Mucosa of descending colon (tissue), 3 donors: ENCODE measurements around the gene PRSS57. TPM values are rescaled to one million over a fixed set of nuclear protein-coding genes. Genes with fewer than 3 reads are reported as not detected.
"Not testable (repeated sequence)": the region's sequence is repeated elsewhere in the genome, so short reads cannot be mapped to it uniquely, and the experiment has no call there.

Experiments
- ATAC-seq: fragments of 200-7000 bp; cut with Tn5 transposase; one replicate; pipeline ENCODE4 v1.9.1; 2020; ENCODE audit warnings: mild to moderate bottlenecking, moderate library complexity
- DNase-seq, 3 donors: peaks; one replicate each; pipeline ENCODE4 v3.0.0-alpha.2; 2020
- H3K36me3 ChIP-seq: fragments of 200-600 bp; one replicate; pipeline ENCODE4 v1.8.0; 2021; ENCODE audit warnings: low read depth, mild to moderate bottlenecking
- H3K4me1 ChIP-seq: fragments of 200-600 bp; one replicate; pipeline ENCODE4 v1.8.0; 2021; ENCODE audit warnings: low read depth, mild to moderate bottlenecking
- H3K4me3 ChIP-seq: fragments of 200-600 bp; one replicate; pipeline ENCODE4 v1.8.0; 2021; ENCODE audit warnings: mild to moderate bottlenecking
- H3K9me3 ChIP-seq: fragments of 200-600 bp; one replicate; pipeline ENCODE4 v1.8.0; 2021; ENCODE audit warnings: mild to moderate bottlenecking
- intact Hi-C, 2 donors: fragments of 100-400 bp; cut with DNase I in 1 of 2; cut with micrococcal nuclease in 1 of 2; formaldehyde crosslinking; loops; one replicate each; pipeline versions ENCODE4 v1.11.0 to v1.11.1; 2022; cut with DNase I, micrococcal nuclease
- long read RNA-seq, 2 donors: library from polyadenylated mRNA; unstranded; transcript quantifications; one replicate each; pipeline ENCODE4 v2.0.0, GENCODE V29; 2019 to 2021
- total RNA-seq, 3 donors: library from RNA; stranded (reverse); fragmentation: NEBNext Ultra II Directional in 2 of 3; extraction: Animal tissue kit (Norgen Biotek cat#: 25700) in 2 of 3; gene quantifications; one replicate each; pipeline versions ENCODE4 v1.2.1 to v1.2.4, GENCODE V29; 2021 to 2023
- TF ChIP-seq, protein P1 (sequence below): fragments of 200-600 bp; IDR thresholded peaks from one replicate; pipeline ENCODE4 v1.8.0; 2022; ENCODE audit warnings: antibody characterized with exemption, mild to moderate bottlenecking
- donor health status: DM: no; HTN: no; CAD: no; lungs with moderate emphysema.
- donor health status: DM: no; HTN: no; CAD: no.
- donor health status: DM: no; HTN: yes; CAD: no.

The PRSS57 gene
- total RNA-seq, result not detected
- long read RNA-seq, donor 1, result 0 reads
- long read RNA-seq, donor 2, result 0 reads

DNA sequence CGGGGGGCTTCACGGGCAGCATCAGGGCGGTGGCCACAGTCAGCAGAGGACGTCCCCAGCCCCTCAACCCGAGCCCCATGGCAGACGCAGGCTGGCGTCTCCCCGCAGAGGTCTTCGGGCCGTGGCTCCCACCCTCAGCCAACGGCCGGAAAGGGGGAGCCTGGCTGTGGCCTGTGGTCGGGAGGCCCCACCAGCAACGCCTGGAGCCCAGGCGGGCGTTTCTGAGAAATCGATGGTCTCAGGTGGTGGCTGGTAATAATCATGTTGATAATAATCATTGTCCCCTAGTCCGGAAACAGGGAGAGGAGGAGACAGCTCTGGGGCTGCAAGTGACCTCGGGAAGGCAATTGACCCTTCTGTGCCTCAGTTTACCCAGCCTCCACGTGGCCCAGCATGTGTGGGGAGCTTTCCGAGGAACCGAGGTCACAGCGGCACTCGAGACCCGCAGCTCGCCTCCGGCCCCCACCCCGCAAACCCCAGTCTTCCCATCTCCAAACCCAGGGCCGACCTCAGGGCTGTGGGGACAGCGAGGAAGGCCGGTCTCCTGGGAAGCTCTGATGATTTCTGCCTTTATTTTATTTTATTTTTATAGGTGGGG is at the start of gene PRSS57:
Gene PRSS57 (minus strand): TSS at position 101 of the 598 bp plus-strand sequence. CDS start 22 bp downstream, at position 79.
- intact Hi-C loops, result no loop called here
- H3K4me3 ChIP-seq, result no peak within 1 kb of the TSS
- no peak for DNase-seq
- ATAC-seq, result no peak
- no peaks in the 10 kb centered on the region for H3K4me1 ChIP-seq
- H3K36me3 ChIP-seq, result no peaks in the 10 kb centered on the region
- H3K9me3 ChIP-seq, result no peaks in the 10 kb centered on the region
- TF ChIP-seq, protein P1, sequence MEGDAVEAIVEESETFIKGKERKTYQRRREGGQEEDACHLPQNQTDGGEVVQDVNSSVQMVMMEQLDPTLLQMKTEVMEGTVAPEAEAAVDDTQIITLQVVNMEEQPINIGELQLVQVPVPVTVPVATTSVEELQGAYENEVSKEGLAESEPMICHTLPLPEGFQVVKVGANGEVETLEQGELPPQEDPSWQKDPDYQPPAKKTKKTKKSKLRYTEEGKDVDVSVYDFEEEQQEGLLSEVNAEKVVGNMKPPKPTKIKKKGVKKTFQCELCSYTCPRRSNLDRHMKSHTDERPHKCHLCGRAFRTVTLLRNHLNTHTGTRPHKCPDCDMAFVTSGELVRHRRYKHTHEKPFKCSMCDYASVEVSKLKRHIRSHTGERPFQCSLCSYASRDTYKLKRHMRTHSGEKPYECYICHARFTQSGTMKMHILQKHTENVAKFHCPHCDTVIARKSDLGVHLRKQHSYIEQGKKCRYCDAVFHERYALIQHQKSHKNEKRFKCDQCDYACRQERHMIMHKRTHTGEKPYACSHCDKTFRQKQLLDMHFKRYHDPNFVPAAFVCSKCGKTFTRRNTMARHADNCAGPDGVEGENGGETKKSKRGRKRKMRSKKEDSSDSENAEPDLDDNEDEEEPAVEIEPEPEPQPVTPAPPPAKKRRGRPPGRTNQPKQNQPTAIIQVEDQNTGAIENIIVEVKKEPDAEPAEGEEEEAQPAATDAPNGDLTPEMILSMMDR, result no peak

GRCh38 chr19:743168-743687 is 48.0 kb upstream of the PRSS57 start:
- intact Hi-C loops, result no loop called here
- H3K36me3 ChIP-seq, result no peaks in the 10 kb centered on the region
- TF ChIP-seq, protein P1, result no peak
- H3K9me3 ChIP-seq, result peaks cover 4% of the 10 kb centered on the region
- H3K4me1 ChIP-seq, result peaks cover 31% of the 10 kb centered on the region
- no peak overlapping the region for H3K4me3 ChIP-seq
- peak; percentile 81 to 86 (median 85) for DNase-seq
- peak; percentile 51 for ATAC-seq

- H3K4me1 ChIP-seq, result peaks cover 36% of the 10 kb centered on the region
- intact Hi-C loops, result no loop called here
- peaks cover 4% of the 10 kb centered on the region for H3K9me3 ChIP-seq
These were observed 47.4 kb upstream of the PRSS57 start for GRCh38 chr19:742540-743075.

GRCh38 chr19:741506-742131 is 46.4 kb upstream of the PRSS57 start:
- Histone ChIP-seq H3K4me1 (peaks cover 36% of the 10 kb centered on the region), H3K4me3 (no peak overlapping the region), H3K36me3 (no peaks in the 10 kb centered on the region), H3K9me3 (peaks cover 4% of the 10 kb centered on the region)
- ATAC-seq (no peak), DNase-seq (no peak)
- intact Hi-C loops, result no loop called here
- TF ChIP-seq, protein P1, result no peak

More at GRCh38 chr19:742540-743075, 47.4 kb upstream of the PRSS57 start:
- Histone ChIP-seq H3K36me3 (no peaks in the 10 kb centered on the region), H3K4me3 (no peak overlapping the region)
- TF ChIP-seq, protein P1, result no peak
- ATAC-seq, result no peak
- DNase-seq, result no peak

DNA sequence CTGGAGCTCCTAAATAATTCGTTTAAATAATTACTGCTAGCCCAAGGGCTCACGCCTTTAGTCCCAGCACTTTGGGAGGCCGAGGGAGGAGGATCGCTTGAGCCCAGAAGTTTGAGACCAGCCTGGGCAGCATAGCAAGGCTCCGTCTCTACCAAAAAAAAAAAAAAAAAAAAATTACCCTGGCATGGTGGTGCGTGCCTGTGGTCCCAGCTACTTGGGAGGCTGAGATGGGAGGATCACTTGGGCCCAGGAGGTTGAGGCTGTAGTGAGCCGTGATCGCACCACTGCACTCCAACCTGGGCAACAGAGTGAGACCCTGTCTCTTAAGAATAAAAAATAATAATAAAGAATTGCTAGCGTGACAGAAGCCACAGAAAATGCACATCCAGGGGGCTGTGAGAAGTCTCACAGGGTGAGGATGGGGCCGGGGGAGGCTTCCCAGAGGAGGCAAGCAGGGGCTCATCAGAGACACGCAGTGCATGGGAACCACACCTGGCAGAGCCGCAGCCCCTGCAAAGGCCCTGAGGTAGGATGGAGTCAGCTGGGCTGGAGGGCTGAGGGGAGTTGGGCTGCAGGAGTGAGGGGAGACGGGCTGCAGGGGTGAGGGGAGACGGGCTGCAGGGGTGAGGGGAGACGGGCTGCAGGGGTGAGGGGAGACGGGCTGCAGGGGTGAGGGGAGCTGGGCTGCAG is 45.7 kb upstream of the PRSS57 start:
- ATAC-seq, H3K9me3 ChIP-seq, H3K36me3 ChIP-seq, H3K4me3 ChIP-seq, DNase-seq, intact Hi-C loops: not testable (repeated sequence)
- peaks cover 36% of the 10 kb centered on the region for H3K4me1 ChIP-seq
